B cell (primary cell): Measurements from ENCODE around the gene IL1RAP. TPM values are rescaled to one million over a fixed set of nuclear protein-coding genes. Genes with fewer than 3 reads are reported as not detected.

Source experiments
- ATAC-seq: fragments of 200-7000 bp; cut with Tn5 transposase; one replicate; pipeline ENCODE4 v1.10.0; 2021; ENCODE audit warnings: low read depth, mild to moderate bottlenecking, moderate number of reproducible peaks, moderate library complexity
- CTCF ChIA-PET: fragments of 350-600 bp; sonication (Branson Sonifier 250); formaldehyde crosslinking; loops from one replicate; lab custom pipeline; 2021; ENCODE audit warnings: antibody characterized with exemption, inconsistent platforms; lab: Charles Lee
- POLR2A ChIA-PET: fragments of 350-600 bp; sonication (Branson Sonifier 250); formaldehyde crosslinking; loops from one replicate; lab custom pipeline; 2021; ENCODE audit warnings: antibody characterized with exemption; lab: Charles Lee
- DNase-seq: peaks from one replicate; pipeline ENCODE4 v3.0.0; 2013
- H2AFZ ChIP-seq: 2 replicates; pipeline ENCODE4 v1.6.1; 2012; ENCODE audit warnings: mild to moderate bottlenecking, low read depth, low read length; ENCODE audit not compliant: insufficient read depth, poor library complexity, severe bottlenecking
- H3K27ac ChIP-seq, 2 donors: 1 replicate in 1 of 2; 2 replicates in 1 of 2; pipeline ENCODE4 v1.5.1; 2012 to 2013; ENCODE audit warnings: low read length in 2 of 2, mild to moderate bottlenecking in 2 of 2, moderate library complexity in 1 of 2
- H3K27me3 ChIP-seq, 4 experiments: fragments of 200-600 bp in 1 of 4; sonication (generic) in 1 of 4; replicated peaks in 1 of 4; 1 replicate in 2 of 4; 2 replicates in 2 of 4; pipeline versions ENCODE4 v1.6.1 to v1.7.0; 2013 to 2016; ENCODE audit warnings: low read length in 3 of 4, mild to moderate bottlenecking in 2 of 4, mixed read lengths in 1 of 4, moderate library complexity in 1 of 4; ENCODE audit not compliant: insufficient read depth in 4 of 4, control insufficient read depth in 3 of 4; ENCODE audit errors: control extremely low read depth in 1 of 4
- H3K36me3 ChIP-seq, 2 experiments: replicated peaks in 1 of 2; 1 replicate in 1 of 2; 2 replicates in 1 of 2; pipeline versions ENCODE4 v1.6.1 to v1.7.1; 2013; ENCODE audit warnings: low read length in 1 of 2; ENCODE audit not compliant: insufficient read depth in 2 of 2, control insufficient read depth in 1 of 2; ENCODE audit errors: control extremely low read depth in 1 of 2, extremely low read depth in 1 of 2
- H3K4me1 ChIP-seq, 2 donors: fragments of 200-600 bp in 1 of 2; sonication (generic) in 1 of 2; 1 replicate in 1 of 2; 2 replicates in 1 of 2; pipeline versions ENCODE4 v1.5.1 to v1.6.1; 2013 to 2017; ENCODE audit warnings: low read length in 2 of 2; ENCODE audit not compliant: control insufficient read depth in 2 of 2, insufficient read depth in 2 of 2
- H3K4me2 ChIP-seq: replicated peaks from 2 replicates; pipeline ENCODE3; 2012; ENCODE audit warnings: mild to moderate bottlenecking, low read depth, low read length; ENCODE audit not compliant: poor library complexity, severe bottlenecking
- H3K4me3 ChIP-seq, 5 experiments: fragments of 200-600 bp in 1 of 5; sonication (generic) in 1 of 5; 1 replicate in 3 of 5; 2 replicates in 2 of 5; pipeline versions ENCODE4 v1.5.1 to v1.7.0; 2011 to 2016; ENCODE audit warnings: low read length in 4 of 5, mild to moderate bottlenecking in 4 of 5, low read depth in 2 of 5, control low read depth in 1 of 5, moderate library complexity in 1 of 5; ENCODE audit not compliant: insufficient read depth in 1 of 5; ENCODE audit errors: control extremely low read depth in 1 of 5, extremely low read depth in 1 of 5
- H3K79me2 ChIP-seq: fragments of 200-600 bp; sonication (generic); one replicate; pipeline ENCODE4 v1.6.0; 2016; ENCODE audit warnings: low read length; ENCODE audit not compliant: control insufficient read depth, insufficient read depth
- H3K9ac ChIP-seq: fragments of 200-600 bp; sonication (generic); 2 replicates; pipeline ENCODE4 v1.6.1; 2017; ENCODE audit warnings: mild to moderate bottlenecking, low read length, moderate library complexity
- H3K9me3 ChIP-seq, 3 donors: one replicate each; pipeline versions ENCODE4 v1.6.1 to v1.7.1; 2013; ENCODE audit warnings: low read length in 2 of 3; ENCODE audit not compliant: control insufficient read depth in 2 of 3, insufficient read depth in 1 of 3; ENCODE audit errors: control extremely low read depth in 1 of 3
- H4K20me1 ChIP-seq: 2 replicates; pipeline ENCODE4 v1.6.0; 2012; ENCODE audit warnings: mild to moderate bottlenecking, low read length; ENCODE audit not compliant: insufficient read depth, control insufficient read depth, poor library complexity, severe bottlenecking
- H3K27ac Mint-ChIP-seq: one replicate; pipeline ENCODE4 v1.8.0; 2021; ENCODE audit warnings: mixed read lengths
- H3K27me3 Mint-ChIP-seq: one replicate; pipeline ENCODE4 v1.8.0; 2021; ENCODE audit warnings: mixed read lengths
- H3K4me1 Mint-ChIP-seq: one replicate; pipeline ENCODE4 v1.8.0; 2021; ENCODE audit warnings: mixed read lengths
- H3K4me3 Mint-ChIP-seq: one replicate; pipeline ENCODE4 v1.8.0; 2021; ENCODE audit warnings: mixed read lengths
- H3K9me3 Mint-ChIP-seq: one replicate; pipeline ENCODE4 v1.8.0; 2022; ENCODE audit warnings: mixed read lengths; ENCODE audit not compliant: insufficient read depth
- EZH2 ChIP-seq: IDR thresholded peaks from 2 replicates; pipeline ENCODE4 v1.6.1; 2012; ENCODE audit warnings: borderline replicate concordance, low read depth, mild to moderate bottlenecking, moderate library complexity, low read length; ENCODE audit not compliant: insufficient read depth, poor library complexity, severe bottlenecking
- WGBS: methylation state at CpG from one replicate; pipeline ENCODE4 v1.1.5; 2013; ENCODE audit warnings: missing lambda C conversion rate; ENCODE audit not compliant: insufficient coverage; 5-methylcytosine and 5-hydroxymethylcytosine counted together
- intact Hi-C: fragments of 100-400 bp; cut with micrococcal nuclease; formaldehyde crosslinking; loops from one replicate; pipeline ENCODE4 v1.10.0; 2022
- polyA plus RNA-seq: library from polyadenylated mRNA; depleted of rRNA; stranded (reverse); fragments of >200 nt; gene quantifications from 2 replicates; pipeline ENCODE4 v1.2.3, GENCODE V29; 2012
- total RNA-seq, 2 donors: library from RNA; stranded (reverse); fragments of 120-200 nt in 1 of 2; gene quantifications; 1 replicate in 1 of 2; 2 replicates in 1 of 2; pipeline versions ENCODE4 v1.2.3 to v1.2.4, GENCODE V29; 2013 to 2022
- TF ChIP-seq, protein P1 (sequence below): fragments of 200-600 bp; IDR thresholded peaks from one replicate; pipeline ENCODE4 v1.8.0; 2022; ENCODE audit warnings: antibody characterized with exemption, mild to moderate bottlenecking

IL1RAP gene
- total and polyA plus RNA-seq, 2 donors (not counting 1 experiment from before 2014, with no cell fraction given): 2.3 to 11.5 TPM

DNA sequence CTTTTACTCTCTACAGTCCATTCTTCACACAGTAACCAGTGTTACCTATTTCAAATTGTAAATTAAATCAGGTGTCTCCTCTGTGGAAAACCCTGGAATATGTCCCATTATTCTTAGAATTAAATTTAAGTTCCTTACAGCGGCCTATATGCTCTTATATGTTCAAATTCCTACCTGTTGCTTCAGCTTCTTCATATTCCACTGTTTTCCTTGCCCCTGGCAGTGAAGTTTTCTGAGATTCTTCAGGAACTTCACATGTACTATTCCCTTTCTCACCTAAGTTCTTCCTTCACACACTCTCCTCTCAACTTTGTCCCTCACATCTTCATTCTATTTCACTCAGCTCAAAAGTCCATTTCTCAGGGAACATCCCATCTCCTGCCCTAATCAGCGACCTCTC is 68.8 kb downstream of the IL1RAP start:
- intact Hi-C loops: loop anchor here (10.0 kb wide), 1 partner anchor 112 kb away; no protein-coding TSS in a partner anchor
- no peaks in the 10 kb centered on the region for H3K9me3 Mint-ChIP-seq
- H3K4me1 ChIP-seq: peaks cover 13 to 22% of the 10 kb centered on the region in 2 donors
- no peak overlapping the region for H3K27ac Mint-ChIP-seq
- no peaks in the 10 kb centered on the region for H3K27me3 ChIP-seq
- ChIA-PET POLR2A (no interaction called here), CTCF (no interaction called here)
- WGBS: 71% methylated on average over 1 of the region's 2 CpGs
- H3K36me3 ChIP-seq: no peaks in the 10 kb centered on the region
- TF ChIP-seq EZH2: no peak
- TF ChIP-seq, protein P1, sequence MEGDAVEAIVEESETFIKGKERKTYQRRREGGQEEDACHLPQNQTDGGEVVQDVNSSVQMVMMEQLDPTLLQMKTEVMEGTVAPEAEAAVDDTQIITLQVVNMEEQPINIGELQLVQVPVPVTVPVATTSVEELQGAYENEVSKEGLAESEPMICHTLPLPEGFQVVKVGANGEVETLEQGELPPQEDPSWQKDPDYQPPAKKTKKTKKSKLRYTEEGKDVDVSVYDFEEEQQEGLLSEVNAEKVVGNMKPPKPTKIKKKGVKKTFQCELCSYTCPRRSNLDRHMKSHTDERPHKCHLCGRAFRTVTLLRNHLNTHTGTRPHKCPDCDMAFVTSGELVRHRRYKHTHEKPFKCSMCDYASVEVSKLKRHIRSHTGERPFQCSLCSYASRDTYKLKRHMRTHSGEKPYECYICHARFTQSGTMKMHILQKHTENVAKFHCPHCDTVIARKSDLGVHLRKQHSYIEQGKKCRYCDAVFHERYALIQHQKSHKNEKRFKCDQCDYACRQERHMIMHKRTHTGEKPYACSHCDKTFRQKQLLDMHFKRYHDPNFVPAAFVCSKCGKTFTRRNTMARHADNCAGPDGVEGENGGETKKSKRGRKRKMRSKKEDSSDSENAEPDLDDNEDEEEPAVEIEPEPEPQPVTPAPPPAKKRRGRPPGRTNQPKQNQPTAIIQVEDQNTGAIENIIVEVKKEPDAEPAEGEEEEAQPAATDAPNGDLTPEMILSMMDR: no peak
- no peak overlapping the region for H3K27ac ChIP-seq
- no peaks in the 10 kb centered on the region for H3K79me2 ChIP-seq
- no peak for DNase-seq
- no peak overlapping the region for H2AFZ ChIP-seq
- peaks cover 24% of the 10 kb centered on the region for H3K4me1 Mint-ChIP-seq
- no peak overlapping the region for H3K4me3 ChIP-seq
- H3K9ac ChIP-seq: no peak overlapping the region
- no peak for ATAC-seq
- no peaks in the 10 kb centered on the region for H4K20me1 ChIP-seq
- no peak overlapping the region for H3K4me3 Mint-ChIP-seq
- H3K4me2 ChIP-seq: no peak overlapping the region
- H3K9me3 ChIP-seq: peaks cover 0 to 4% (median 3%) of the 10 kb centered on the region in 3 donors
- no peaks in the 10 kb centered on the region for H3K27me3 Mint-ChIP-seq

DNA sequence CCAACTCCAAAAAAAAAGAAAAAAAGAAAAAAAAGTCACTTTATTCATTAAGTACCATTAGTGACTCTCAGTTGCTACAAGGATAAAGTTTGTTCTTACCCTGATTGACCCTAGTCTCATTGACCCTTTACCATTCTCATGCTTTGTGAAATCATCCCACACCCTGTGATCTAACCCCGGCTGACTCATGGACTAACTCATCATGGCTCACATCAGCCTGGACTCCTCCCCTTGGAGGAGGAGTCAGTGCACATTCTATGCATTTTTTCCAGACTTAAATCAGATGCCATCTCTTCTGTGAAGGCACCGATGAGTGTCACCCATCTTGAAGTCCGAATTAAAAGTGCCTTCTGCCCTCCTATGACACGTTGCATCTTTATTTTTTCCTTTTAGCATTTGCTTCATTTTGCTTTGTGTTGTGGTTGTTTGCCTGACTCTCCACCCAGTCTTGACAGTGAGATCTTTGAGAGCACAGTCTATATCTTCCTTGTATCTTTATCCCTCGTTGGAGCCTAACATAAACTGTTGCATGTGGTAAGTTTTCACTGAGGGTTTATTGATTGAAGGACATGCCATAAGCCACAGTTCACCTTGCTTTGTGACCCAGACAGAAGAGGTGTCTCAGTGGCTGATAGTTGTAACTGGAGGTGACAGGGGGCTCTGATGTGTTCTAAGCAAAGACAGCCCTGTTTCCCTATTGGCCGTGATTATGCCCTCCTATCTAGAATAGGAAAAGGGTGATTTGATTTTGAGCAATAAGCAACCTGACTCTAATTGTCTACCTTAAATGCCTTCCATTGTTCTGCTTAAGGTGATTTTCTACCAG is 72.1 kb downstream of the IL1RAP start:
- Histone ChIP-seq H3K9me3 (no peaks in the 10 kb centered on the region), H3K4me3 (no peak overlapping the region), H3K4me2 (peak overlapping the region; percentile 15), H3K36me3 (no peaks in the 10 kb centered on the region), H3K79me2 (no peaks in the 10 kb centered on the region), H4K20me1 (no peaks in the 10 kb centered on the region), H3K9ac (no peak overlapping the region), H2AFZ (no peak overlapping the region), H3K4me1 (peaks cover 11 to 19% of the 10 kb centered on the region in 2 donors), H3K27ac (no peak overlapping the region), H3K27me3 (no peaks in the 10 kb centered on the region)
- no peaks in the 10 kb centered on the region for H3K9me3 Mint-ChIP-seq
- WGBS: 87% methylated on average over 3 of the region's 6 CpGs
- CTCF ChIA-PET: no interaction called here
- H3K4me3 Mint-ChIP-seq: peak overlapping the region; percentile 15
- no peak for ATAC-seq
- no peaks in the 10 kb centered on the region for H3K27me3 Mint-ChIP-seq
- peaks cover 21% of the 10 kb centered on the region for H3K4me1 Mint-ChIP-seq
- TF ChIP-seq EZH2: no peak
- TF ChIP-seq, protein P1: no peak
- intact Hi-C loops: loop anchor here (10.0 kb wide), 1 partner anchor 109 kb away; no protein-coding TSS in a partner anchor
- no peak overlapping the region for H3K27ac Mint-ChIP-seq
- DNase-seq: no peak
- POLR2A ChIA-PET: no interaction called here
